HCT116 (cell line): ENCODE results near the gene MTSS2. TPM values are rescaled to one million over a fixed set of nuclear protein-coding genes. Genes with fewer than 3 reads are reported as not detected.
A peak's percentile ranks its signal among the peaks of the same experiment; 100 is the strongest.

ENCODE experiments used
- ATAC-seq: fragments of 200-7000 bp; cut with Tn5 transposase; 2 replicates; pipeline ENCODE4 v1.9.1; 2020; ENCODE audit warnings: mild to moderate bottlenecking, moderate library complexity
- BruUV-seq: library from RNA; stranded (reverse); fragments of 400-500 nt; replicated peaks from 2 replicates; lab custom pipeline; 2021; lab: Mats Ljungman, UMichigan
- CTCF ChIA-PET: fragments of 300-600 bp; sonication (Branson Sonifier 250); formaldehyde crosslinking; loops from one replicate; lab custom pipeline; 2021; ENCODE audit warnings: antibody characterized with exemption; lab: Charles Lee
- POLR2A ChIA-PET: fragments of 300-600, 350-600 bp; sonication (Branson Sonifier 250); formaldehyde crosslinking; loops from one replicate; lab custom pipeline; 2021; ENCODE audit warnings: antibody characterized with exemption; lab: Charles Lee
- RAD21 ChIA-PET, 2 experiments: fragments of 300-600 bp; sonication (Branson Sonifier 250); formaldehyde crosslinking; loops; one replicate each; lab custom pipeline; 2023; ENCODE audit warnings: low total read pairs in 2 of 2; ENCODE audit not compliant: uncharacterized antibody in 2 of 2, unreplicated experiment in 2 of 2, low non-redundant PET in 1 of 2; lab: Charles Lee
- DNase-seq: peaks from one replicate; pipeline ENCODE4 v3.0.0-alpha.2; 2010; ENCODE audit warnings: low read depth, low spot score
- H2AFZ ChIP-seq: fragments of 200-600 bp; shearing (Covaris generic), sonication (generic); 2 replicates; pipeline ENCODE4 v1.6.1; 2017; ENCODE audit warnings: low read depth, mixed run types, mixed read lengths, antibody characterized with exemption, low read length; ENCODE audit not compliant: poor library complexity, severe bottlenecking
- H3K27ac ChIP-seq: 2 replicates; pipeline ENCODE4 v1.5.1; 2012; ENCODE audit warnings: low read depth, low read length
- H3K27me3 ChIP-seq: fragments of 200-600 bp; sonication (generic); 2 replicates; pipeline ENCODE4 v1.6.1; 2016; ENCODE audit warnings: mixed run types, low read length, mixed read lengths; ENCODE audit not compliant: insufficient read depth
- H3K36me3 ChIP-seq, 2 experiments: fragments of 200-500 bp in 1 of 2; fragments of 200-600 bp in 1 of 2; sonication (Bioruptor generic) in 1 of 2; sonication (generic) in 1 of 2; 2 replicates each; pipeline versions ENCODE4 v1.5.1 to v1.6.1; 2014 to 2016; ENCODE audit warnings: low read length in 2 of 2, inconsistent platforms in 1 of 2, mixed read lengths in 1 of 2, mixed run types in 1 of 2; ENCODE audit not compliant: insufficient read depth in 2 of 2, control insufficient read depth in 1 of 2
- H3K4me1 ChIP-seq, 2 experiments: fragments of 200-600 bp in 1 of 2; sonication (generic) in 1 of 2; 2 replicates each; pipeline versions ENCODE4 v1.5.1 to v1.6.1; 2012 to 2017; ENCODE audit warnings: low read length in 2 of 2, inconsistent platforms in 1 of 2, mild to moderate bottlenecking in 1 of 2, mixed read lengths in 1 of 2, mixed run types in 1 of 2, moderate library complexity in 1 of 2; ENCODE audit not compliant: insufficient read depth in 2 of 2, control insufficient read depth in 1 of 2
- H3K4me2 ChIP-seq: fragments of 200-600 bp; sonication (generic); 2 replicates; pipeline ENCODE4 v1.6.1; 2017; ENCODE audit warnings: mixed run types, low read length, mixed read lengths
- H3K4me3 ChIP-seq, 2 experiments: fragments of 200-600 bp in 1 of 2; sonication (generic) in 1 of 2; replicated peaks in 1 of 2; 2 replicates each; pipeline ENCODE4 v1.5.1; 2011 to 2016; ENCODE audit warnings: low read length in 2 of 2, control low read depth in 1 of 2, low read depth in 1 of 2, mild to moderate bottlenecking in 1 of 2, mixed read lengths in 1 of 2, mixed run types in 1 of 2
- H3K79me2 ChIP-seq: fragments of 200-600 bp; sonication (generic); 2 replicates; pipeline ENCODE4 v1.6.1; 2017; ENCODE audit warnings: mild to moderate bottlenecking, mixed run types, low read length, moderate library complexity, mixed read lengths; ENCODE audit not compliant: insufficient read depth
- H3K9ac ChIP-seq: fragments of 200-600 bp; sonication (generic); 2 replicates; pipeline ENCODE4 v1.6.1; 2016; ENCODE audit warnings: low read length, mixed read lengths
- H3K9me2 ChIP-seq: fragments of 200-600 bp; sonication (generic), shearing (Covaris generic); 2 replicates; pipeline ENCODE4 v1.6.1; 2017; ENCODE audit warnings: mixed run types, mild to moderate bottlenecking, moderate library complexity; ENCODE audit not compliant: insufficient read depth
- H3K9me3 ChIP-seq, 2 experiments: fragments of 200-500 bp in 1 of 2; fragments of 200-600 bp in 1 of 2; sonication (Bioruptor generic) in 1 of 2; sonication (generic) in 1 of 2; 2 replicates each; pipeline ENCODE4 v1.6.1; 2014 to 2017; ENCODE audit warnings: low read length in 2 of 2, mixed read lengths in 2 of 2, inconsistent platforms in 1 of 2, low read depth in 1 of 2, mild to moderate bottlenecking in 1 of 2, mixed run types in 1 of 2, moderate library complexity in 1 of 2; ENCODE audit not compliant: control insufficient read depth in 1 of 2, insufficient read depth in 1 of 2
- H4K20me1 ChIP-seq: fragments of 200-600 bp; sonication (generic), shearing (Covaris generic); 2 replicates; pipeline ENCODE4 v1.6.1; 2017; ENCODE audit warnings: mixed run types, mild to moderate bottlenecking, moderate library complexity; ENCODE audit not compliant: insufficient read depth
- ATF3 ChIP-seq: IDR thresholded peaks from 2 replicates; pipeline ENCODE4 v1.6.1; 2012
- CBX3 ChIP-seq: IDR thresholded peaks from 2 replicates; pipeline ENCODE4 v1.6.1; 2012; ENCODE audit warnings: low read depth
- CTCF ChIP-seq, 3 experiments: fragments of 200-600 bp in 1 of 3; sonication (generic) in 1 of 3; IDR thresholded peaks in 2 of 3; conservative IDR thresholded peaks in 1 of 3; 2 replicates each; pipeline ENCODE4 v1.5.1; 2012 to 2017; ENCODE audit warnings: low read depth in 2 of 3, low read length in 2 of 3, antibody characterized with exemption in 1 of 3, borderline replicate concordance in 1 of 3, control low read depth in 1 of 3, mild to moderate bottlenecking in 1 of 3, mixed read lengths in 1 of 3, mixed run types in 1 of 3, moderate library complexity in 1 of 3; ENCODE audit not compliant: insufficient read depth in 1 of 3
- EGR1 ChIP-seq: IDR thresholded peaks from 2 replicates; pipeline ENCODE4 v1.6.1; 2012; ENCODE audit warnings: low read depth
- EZH2 ChIP-seq: fragments of 200-600 bp; sonication (generic); IDR thresholded peaks from 2 replicates; pipeline ENCODE4 v1.6.1; 2017; ENCODE audit warnings: antibody characterized with exemption, mixed run types
- EZH2phosphoT487 ChIP-seq: fragments of 200-600 bp; IDR thresholded peaks from 2 replicates; pipeline ENCODE4 v1.6.1; 2018; ENCODE audit warnings: antibody characterized with exemption, borderline replicate concordance
- FOSL1 ChIP-seq: IDR thresholded peaks from 2 replicates; pipeline ENCODE4 v1.6.1; 2012; ENCODE audit warnings: low read depth
- JUND ChIP-seq: IDR thresholded peaks from 2 replicates; pipeline ENCODE4 v1.6.1; 2012
- MAX ChIP-seq: IDR thresholded peaks from 2 replicates; pipeline ENCODE4 v1.6.1; 2012
- POLR2A ChIP-seq: IDR thresholded peaks from 2 replicates; pipeline ENCODE4 v1.7.0; 2011; ENCODE audit warnings: borderline replicate concordance; ENCODE audit not compliant: insufficient read depth, insufficient read length; ENCODE audit errors: extremely low read depth
- POLR2AphosphoS5 ChIP-seq: IDR thresholded peaks from 2 replicates; pipeline ENCODE4 v1.6.1; 2011; ENCODE audit warnings: mild to moderate bottlenecking, low read depth, low read length, moderate library complexity
- SIN3A ChIP-seq: IDR thresholded peaks from 2 replicates; pipeline ENCODE4 v1.6.1; 2012; ENCODE audit warnings: low read depth
- SP1 ChIP-seq: IDR thresholded peaks from 2 replicates; pipeline ENCODE4 v1.6.1; 2012; ENCODE audit warnings: low read depth
- SRF ChIP-seq: IDR thresholded peaks from 2 replicates; pipeline ENCODE4 v1.6.1; 2012; ENCODE audit warnings: low read depth
- TCF7L2 ChIP-seq: IDR thresholded peaks from 2 replicates; pipeline ENCODE4 v1.7.0; 2011; ENCODE audit warnings: borderline replicate concordance, inconsistent platforms; ENCODE audit not compliant: insufficient read depth, insufficient read length; ENCODE audit errors: extremely low read depth
- YY1 ChIP-seq: IDR thresholded peaks from 2 replicates; pipeline ENCODE4 v1.6.1; 2011; ENCODE audit warnings: low read length, low read depth, moderate library complexity, mild to moderate bottlenecking; ENCODE audit not compliant: insufficient replicate concordance; ENCODE audit errors: extremely low read depth
- ZBTB33 ChIP-seq: IDR thresholded peaks from 2 replicates; pipeline ENCODE4 v1.6.1; 2011; ENCODE audit warnings: mild to moderate bottlenecking, low read length, moderate library complexity; ENCODE audit not compliant: insufficient replicate concordance; ENCODE audit errors: extremely low read depth
- ZFX ChIP-seq: fragments of 450-650 bp; IDR thresholded peaks from 2 replicates; pipeline ENCODE4 v1.6.1; 2017
- intact Hi-C: fragments of 100-400 bp; cut with micrococcal nuclease; formaldehyde crosslinking; loops from 2 replicates; pipeline ENCODE4 v1.10.0; 2022
- total RNA-seq: library from RNA; stranded (reverse); gene quantifications from one replicate; pipeline ENCODE4 v1.2.1, GENCODE V29; 2021; ENCODE audit not compliant: unreplicated experiment

MTSS2 gene
- total RNA-seq, 1 experiment from 2014 or later, result 41.8 TPM

GRCh38 chr16:70660672-70661350 lies 25.0 kb downstream of the MTSS2 start:
- no TSS peak for BruUV-seq
- no peaks in the 10 kb centered on the region for H3K79me2 ChIP-seq
- RAD21 ChIA-PET, result no interaction called here
- H3K4me3 ChIP-seq, result no peak overlapping the region
- H3K9me2 ChIP-seq, result no peaks in the 10 kb centered on the region
- no peak overlapping the region for H3K4me2 ChIP-seq
- H4K20me1 ChIP-seq, result no peaks in the 10 kb centered on the region
- intact Hi-C loops, result no loop called here
- no peak overlapping the region for H3K9ac ChIP-seq
- peaks cover 0 to 6% of the 10 kb centered on the region in 2 experiments; a peak in 2 of 4 replicates for H3K36me3 ChIP-seq
- ATAC-seq (peak; percentile 12; the same call in 1 of the 2 replicates), DNase-seq (no peak)
- no peaks in the 10 kb centered on the region for H3K27me3 ChIP-seq
- POLR2A ChIA-PET, result no interaction called here
- H3K4me1 ChIP-seq, result no peaks in the 10 kb centered on the region
- no peaks in the 10 kb centered on the region for H3K9me3 ChIP-seq
- no peak overlapping the region for H3K27ac ChIP-seq
- TF ChIP-seq JUND, result no peak
- no peak for TF ChIP-seq SP1
- TF ChIP-seq SRF, result no peak
- no peak for TF ChIP-seq ZBTB33
- no peak for TF ChIP-seq EZH2
- no peak for TF ChIP-seq CTCF (IDR thresholded peaks at IDR 0.05 in 2 of 3, conservative IDR thresholded peaks at IDR 0.05 in 1 of 3; ENCODE audit: borderline replicate concordance in 1 of 3, insufficient read depth in 1 of 3, low read depth in 2 of 3, low read length in 2 of 3)
- TF ChIP-seq TCF7L2, result no peak
- no peak for TF ChIP-seq POLR2A
- no peak for TF ChIP-seq ATF3
- TF ChIP-seq FOSL1, result no peak
- TF ChIP-seq ZFX, result no peak
- no peak for TF ChIP-seq MAX
- no peak for TF ChIP-seq SIN3A
- no peak for TF ChIP-seq POLR2AphosphoS5
- TF ChIP-seq EGR1, result no peak
- no peak for TF ChIP-seq CBX3
- no peak for TF ChIP-seq YY1
- TF ChIP-seq EZH2phosphoT487, result no peak
- CTCF ChIA-PET, result no interaction called here
- no peak overlapping the region for H2AFZ ChIP-seq
